Measurements from ENCODE around the gene FAM120C.

The FAM120C gene

GRCh38 chrX:54182864-54183613 is at the start of gene FAM120C:
Gene FAM120C (minus strand): TSS chrX:54183254. CDS start chrX:54183198, 56 bp downstream.
- peak in 1 of 2 donors; percentile 33 for DNase-seq (ENCODE audit: extremely low read depth in 1 of 2, low read depth in 1 of 2)

GRCh38 chrX:54230435-54231148 is 47.5 kb upstream of the FAM120C start:
- DNase-seq (ENCODE audit: extremely low read depth in 1 of 2, low read depth in 1 of 2), result no peak

- DNase-seq (ENCODE audit: extremely low read depth in 1 of 2, low read depth in 1 of 2), result no peak
Observed at GRCh38 chrX:54223581-54223980, 40.5 kb upstream of the FAM120C start.

- DNase-seq (ENCODE audit: extremely low read depth in 1 of 2, low read depth in 1 of 2), result no peak
Observed at GRCh38 chrX:54213603-54214002, 30.5 kb upstream of the FAM120C start.

GRCh38 chrX:54208531-54208930 is 25.5 kb upstream of the FAM120C start:
- DNase-seq (ENCODE audit: extremely low read depth in 1 of 2, low read depth in 1 of 2), result no peak

GRCh38 chrX:54198262-54198661 is 15.2 kb upstream of the FAM120C start:
- DNase-seq (ENCODE audit: extremely low read depth in 1 of 2, low read depth in 1 of 2), result no peak

DNA sequence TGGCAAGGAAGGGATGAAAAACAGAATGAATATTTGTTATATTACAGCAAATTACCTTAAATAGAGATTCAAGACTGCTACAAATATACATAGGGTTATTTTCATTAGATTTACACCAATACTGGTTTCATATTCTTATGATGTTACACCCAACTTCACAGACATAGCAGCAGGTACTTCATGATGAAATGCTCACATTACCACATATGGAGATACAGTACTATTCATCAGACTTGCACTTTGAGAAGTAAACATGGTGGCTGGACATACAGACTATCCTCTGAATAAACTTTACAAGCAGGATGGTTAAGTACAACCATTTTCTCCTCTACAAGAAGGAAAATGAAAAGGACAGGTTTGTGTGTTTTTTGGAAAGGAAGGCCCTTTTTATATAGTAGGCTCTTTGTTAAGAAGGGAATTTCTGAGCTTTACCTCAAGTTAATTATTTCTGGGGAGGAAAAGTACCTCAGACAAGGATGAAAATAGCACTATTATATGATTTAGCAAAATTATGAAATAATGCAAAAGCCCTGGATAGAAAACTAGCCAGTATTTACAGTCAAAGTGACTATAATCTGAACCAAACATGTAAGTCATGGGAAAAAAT is 12.0 kb upstream of the FAM120C start:
- no peak for DNase-seq (ENCODE audit: extremely low read depth in 1 of 2, low read depth in 1 of 2)

GRCh38 chrX:54193085-54193821 is 10.2 kb upstream of the FAM120C start:
- DNase-seq (ENCODE audit: extremely low read depth in 1 of 2, low read depth in 1 of 2), result no peak

- no peak for DNase-seq (ENCODE audit: extremely low read depth in 1 of 2, low read depth in 1 of 2)
Observed at GRCh38 chrX:54184474-54184873, 1.4 kb upstream of the FAM120C start.

- peak in 1 of 2 donors; percentile 42 for DNase-seq (ENCODE audit: extremely low read depth in 1 of 2, low read depth in 1 of 2)
Observed at GRCh38 chrX:54182194-54182863, 725 bp downstream of the FAM120C start.

GRCh38 chrX:54181202-54181953 is 1.7 kb downstream of the FAM120C start:
- no peak for DNase-seq (ENCODE audit: extremely low read depth in 1 of 2, low read depth in 1 of 2)

GRCh38 chrX:54180403-54180802 is 2.7 kb downstream of the FAM120C start:
- DNase-seq (ENCODE audit: extremely low read depth in 1 of 2, low read depth in 1 of 2), result no peak

GRCh38 chrX:54178100-54178940 is 4.7 kb downstream of the FAM120C start:
- no peak for DNase-seq (ENCODE audit: extremely low read depth in 1 of 2, low read depth in 1 of 2)

DNA sequence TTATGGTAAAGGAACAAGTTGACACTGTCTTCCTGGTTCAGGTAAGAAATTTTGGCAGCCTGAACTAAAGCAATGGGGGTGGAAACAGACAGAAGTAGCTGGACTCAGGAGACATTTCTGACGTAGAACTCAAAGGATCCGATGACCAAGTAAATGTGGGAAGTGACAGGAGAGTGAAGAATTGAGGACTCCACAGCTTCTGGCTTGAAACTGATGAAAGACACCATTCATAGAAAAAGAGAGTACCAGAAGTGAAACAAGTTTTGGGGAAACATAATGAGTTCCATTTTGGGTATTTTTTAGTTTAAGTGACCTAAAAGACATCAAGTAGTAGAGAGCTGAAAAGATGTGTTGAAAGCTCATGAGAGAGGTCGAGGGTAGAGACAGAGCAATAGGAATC is 5.7 kb downstream of the FAM120C start:
- no peak for DNase-seq (ENCODE audit: extremely low read depth in 1 of 2, low read depth in 1 of 2)

- DNase-seq (ENCODE audit: extremely low read depth in 1 of 2, low read depth in 1 of 2), result no peak
Observed at GRCh38 chrX:54173791-54174190, 9.3 kb downstream of the FAM120C start.

- DNase-seq (ENCODE audit: extremely low read depth in 1 of 2, low read depth in 1 of 2), result no peak
Observed at GRCh38 chrX:54172455-54172854, 10.6 kb downstream of the FAM120C start.

DNA sequence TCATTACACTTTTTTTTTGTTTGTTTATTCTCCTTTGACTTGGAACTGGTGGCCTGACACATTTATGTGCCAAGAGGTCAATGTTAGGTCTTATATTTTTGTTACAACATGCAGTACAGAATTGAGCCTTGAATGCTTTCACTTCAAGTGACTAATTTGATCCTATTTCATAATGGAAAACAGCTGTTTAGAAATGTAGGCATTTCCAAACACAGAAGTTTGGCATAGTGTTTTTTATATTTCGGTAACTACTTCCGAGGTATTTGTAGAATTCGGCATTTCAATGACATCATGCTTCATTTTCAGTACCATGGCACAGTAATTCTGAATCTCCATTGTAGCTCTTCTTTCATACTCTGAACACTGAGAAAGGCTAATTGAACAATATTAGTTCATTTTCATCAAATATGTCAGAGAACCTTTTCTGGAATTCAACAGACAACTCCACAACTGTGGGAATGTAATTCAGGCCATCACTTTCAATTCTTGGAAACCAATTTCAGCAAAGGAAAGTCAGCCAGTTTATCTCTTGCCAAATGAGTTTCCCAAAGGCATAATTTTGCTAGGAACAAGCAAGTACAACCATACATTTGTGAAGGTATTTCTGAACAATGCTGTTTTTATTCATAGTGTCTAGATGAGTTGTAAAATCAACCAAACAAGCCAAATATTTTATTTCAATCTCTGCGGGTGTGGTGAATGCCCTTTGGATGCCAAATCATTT is 11.4 kb downstream of the FAM120C start:
- DNase-seq (ENCODE audit: extremely low read depth in 1 of 2, low read depth in 1 of 2), result no peak

DNA sequence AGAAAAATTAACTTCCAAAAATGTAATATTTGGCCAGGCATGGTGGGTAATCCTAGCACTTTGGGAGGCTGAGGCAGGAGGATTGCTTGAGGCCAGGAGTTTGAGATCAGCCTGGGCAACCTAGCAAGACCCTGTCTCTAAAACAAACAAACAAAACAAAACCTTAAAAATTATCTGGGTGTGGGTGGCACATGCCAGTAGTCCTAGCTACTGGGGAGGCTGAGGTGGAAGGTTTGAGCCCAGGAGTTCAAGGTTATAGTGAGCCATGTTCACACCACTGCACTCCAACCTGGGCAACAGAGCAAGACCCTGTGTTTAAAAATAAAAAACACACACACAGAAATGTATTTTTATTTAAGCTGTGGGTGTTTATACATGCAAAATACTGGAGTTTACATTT is 12.0 kb downstream of the FAM120C start:
- no peak for DNase-seq (ENCODE audit: extremely low read depth in 1 of 2, low read depth in 1 of 2)

Data from activated CD8-positive, alpha-beta memory T cell treated with anti-CD3 and anti-CD28 coated beads for 1 hour (primary cell).